HEK293 (cell line): ENCODE results near the gene PRKCG.
A peak's percentile ranks its signal among the peaks of the same experiment; 100 is the strongest.

Source experiments
- CTCF ChIA-PET: fragments of 350-600 bp; formaldehyde crosslinking; extraction: SDS; loops from one replicate; lab custom pipeline; 2021; ENCODE audit warnings: antibody characterized with exemption; lab: Yijun Ruan, JAX
- POLR2A ChIA-PET: fragments of 300-600 bp; formaldehyde crosslinking; extraction: SDS; loops from one replicate; lab custom pipeline; 2020; ENCODE audit warnings: antibody characterized with exemption, inconsistent platforms; lab: Yijun Ruan, JAX
- H3K27ac ChIP-seq: fragments of 200-500 bp; sonication (Bioruptor generic); 2 replicates; pipeline ENCODE4 v1.5.1; 2014; ENCODE audit warnings: low read depth, low read length, control low read depth, inconsistent platforms; ENCODE audit errors: extremely low read depth
- H3K36me3 ChIP-seq, 2 experiments: fragments of 200-500 bp in 1 of 2; sonication (Bioruptor generic) in 1 of 2; 1 replicate in 1 of 2; 2 replicates in 1 of 2; pipeline ENCODE4 v1.5.1; 2014 to 2017; ENCODE audit warnings: inconsistent platforms in 2 of 2, low read length in 2 of 2; ENCODE audit not compliant: control insufficient read depth in 2 of 2, insufficient read depth in 1 of 2
- H3K4me1 ChIP-seq: fragments of 200-500 bp; sonication (Bioruptor generic); 2 replicates; pipeline ENCODE4 v1.5.1; 2014; ENCODE audit warnings: mild to moderate bottlenecking, low read length, inconsistent platforms; ENCODE audit not compliant: control insufficient read depth, insufficient read depth
- H3K4me3 ChIP-seq: 2 replicates; pipeline ENCODE4 v1.5.1; 2011; ENCODE audit warnings: low read depth, mild to moderate bottlenecking, control low read depth, low read length, moderate library complexity
- H3K9me3 ChIP-seq: fragments of 200-500 bp; sonication (Bioruptor generic); 2 replicates; pipeline ENCODE4 v1.5.1; 2014; ENCODE audit warnings: low read depth, low read length, inconsistent platforms; ENCODE audit not compliant: control insufficient read depth, insufficient read depth
- TRIM28 ChIP-seq: IDR thresholded peaks from 2 replicates; pipeline ENCODE4 v1.6.1; 2011; ENCODE audit warnings: low read length, control low read depth, borderline replicate concordance
- ZBTB21 ChIP-seq: fragments of 450-650 bp; formaldehyde crosslinking; IDR thresholded peaks from 2 replicates; pipeline ENCODE4 v1.5.1; 2017; ENCODE audit warnings: missing biosample characterization, missing genetic modification characterization
- ZBTB7A ChIP-seq: fragments of 450-650 bp; formaldehyde crosslinking; IDR thresholded peaks from 2 replicates; pipeline ENCODE4 v1.5.1; 2016; ENCODE audit warnings: low read depth, missing biosample characterization, missing genetic modification characterization
- ZNF10 ChIP-seq: fragments of 450-650 bp; formaldehyde crosslinking; IDR thresholded peaks from 2 replicates; pipeline ENCODE4 v1.5.1; 2017; ENCODE audit warnings: missing biosample characterization, missing genetic modification characterization
- TF ChIP-seq, protein P1 (sequence below): fragments of 450-650 bp; formaldehyde crosslinking; IDR thresholded peaks from 2 replicates; pipeline ENCODE4 v1.5.1; 2017; ENCODE audit warnings: missing biosample characterization, missing genetic modification characterization

The PRKCG gene

DNA sequence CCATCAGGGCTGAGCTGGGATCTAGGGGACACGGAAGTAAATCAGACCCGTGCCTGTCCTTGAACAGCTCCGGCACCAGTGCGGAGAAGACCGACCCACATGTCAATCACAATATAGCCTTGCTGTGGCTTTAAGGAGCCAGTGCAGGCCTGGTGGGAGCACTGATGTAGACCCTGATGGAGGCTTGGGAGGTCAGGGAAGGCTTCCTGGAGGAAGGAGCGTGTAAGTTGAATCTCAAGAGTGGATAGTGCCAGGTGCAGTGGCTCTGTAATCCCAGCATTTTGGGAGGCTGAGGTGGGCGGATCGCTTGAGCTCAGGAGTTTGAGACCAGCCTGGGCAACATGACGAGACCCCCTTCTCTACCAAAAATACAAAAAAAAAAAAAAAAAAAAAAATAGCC lies 70.0 kb downstream of the PRKCG start (continued):
- TF ChIP-seq, protein P1, sequence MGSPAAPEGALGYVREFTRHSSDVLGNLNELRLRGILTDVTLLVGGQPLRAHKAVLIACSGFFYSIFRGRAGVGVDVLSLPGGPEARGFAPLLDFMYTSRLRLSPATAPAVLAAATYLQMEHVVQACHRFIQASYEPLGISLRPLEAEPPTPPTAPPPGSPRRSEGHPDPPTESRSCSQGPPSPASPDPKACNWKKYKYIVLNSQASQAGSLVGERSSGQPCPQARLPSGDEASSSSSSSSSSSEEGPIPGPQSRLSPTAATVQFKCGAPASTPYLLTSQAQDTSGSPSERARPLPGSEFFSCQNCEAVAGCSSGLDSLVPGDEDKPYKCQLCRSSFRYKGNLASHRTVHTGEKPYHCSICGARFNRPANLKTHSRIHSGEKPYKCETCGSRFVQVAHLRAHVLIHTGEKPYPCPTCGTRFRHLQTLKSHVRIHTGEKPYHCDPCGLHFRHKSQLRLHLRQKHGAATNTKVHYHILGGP (tag by site-specific recombination), result no peak
- TF ChIP-seq ZBTB7A (tag by site-specific recombination) (no peak), ZBTB21 (tag by site-specific recombination) (no peak)

DNA sequence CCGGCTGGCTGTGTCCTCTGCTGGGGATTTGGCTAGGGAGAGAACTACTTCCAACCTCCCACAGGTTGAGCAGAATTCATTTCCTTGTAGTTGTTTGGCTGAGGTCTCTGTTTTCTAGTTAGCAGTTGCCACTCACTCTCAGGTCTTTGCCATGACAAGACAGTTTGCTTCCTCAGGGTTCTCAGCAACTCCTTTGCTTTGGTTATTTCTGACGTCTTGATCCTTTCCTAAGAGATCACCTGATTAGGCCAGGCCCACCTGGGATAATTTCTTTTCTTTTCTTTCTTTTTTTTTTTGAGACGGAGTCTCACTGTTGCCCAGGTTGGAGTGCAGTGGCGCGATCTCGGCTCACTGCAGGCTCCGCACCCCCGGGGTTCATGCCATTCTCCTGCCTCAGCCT lies 71.4 kb downstream of the PRKCG start:
- Histone ChIP-seq H3K36me3 (no peaks in the 10 kb centered on the region), H3K4me3 (no peak overlapping the region), H3K4me1 (no peaks in the 10 kb centered on the region), H3K9me3 (no peaks in the 10 kb centered on the region)
- CTCF ChIA-PET, result interaction anchor here (1.8 kb wide), 1 partner anchor 73 kb away, joined by 4 read pairs; no protein-coding TSS in a partner anchor
- TF ChIP-seq ZNF10 (tag by site-specific recombination) (peak; percentile 99), TRIM28 (no peak)
- TF ChIP-seq, all 188 proteins: peak for 1
- POLR2A ChIA-PET, result no interaction called here
- H3K27ac ChIP-seq, result no peak overlapping the region
